Neuronal stem cell (in vitro differentiated cells): ENCODE measurements around the gene CD99. TPM values are rescaled to one million over a fixed set of nuclear protein-coding genes. Genes with fewer than 3 reads are reported as not detected.

Experiments
- DNase-seq: peaks from one replicate; pipeline ENCODE4 v3.0.0-alpha.2; 2013; ENCODE audit warnings: low spot score
- H2AFZ ChIP-seq: one replicate; pipeline ENCODE4 v1.6.1; 2013; ENCODE audit warnings: mild to moderate bottlenecking, low read length, inconsistent platforms
- H2AK5ac ChIP-seq: 2 replicates; pipeline ENCODE4 v1.6.1; 2013; ENCODE audit warnings: low read depth, mild to moderate bottlenecking, inconsistent platforms, low read length, moderate library complexity, mixed read lengths
- H2BK120ac ChIP-seq: 2 replicates; pipeline ENCODE4 v1.6.1; 2013; ENCODE audit warnings: low read depth, mild to moderate bottlenecking, inconsistent platforms, low read length, moderate library complexity, mixed read lengths
- H2BK12ac ChIP-seq: one replicate; pipeline ENCODE4 v1.6.1; 2013; ENCODE audit warnings: low read length, inconsistent platforms
- H2BK15ac ChIP-seq: 2 replicates; pipeline ENCODE4 v1.6.1; 2013; ENCODE audit warnings: mild to moderate bottlenecking, low read length, inconsistent platforms, mixed read lengths
- H2BK5ac ChIP-seq: one replicate; pipeline ENCODE4 v1.6.1; 2013; ENCODE audit warnings: inconsistent platforms, mild to moderate bottlenecking, low read length, moderate library complexity
- H3K14ac ChIP-seq: one replicate; pipeline ENCODE4 v1.6.1; 2013; ENCODE audit warnings: low read length, inconsistent platforms
- H3K18ac ChIP-seq: 2 replicates; pipeline ENCODE4 v1.6.1; 2013; ENCODE audit warnings: low read length, inconsistent platforms
- H3K23ac ChIP-seq: 2 replicates; pipeline ENCODE4 v1.6.1; 2013; ENCODE audit warnings: low read depth, mild to moderate bottlenecking, mixed read lengths, low read length, inconsistent platforms; ENCODE audit not compliant: poor library complexity
- H3K27ac ChIP-seq: replicated peaks from 3 replicates; pipeline ENCODE4 v1.5.1; 2013; ENCODE audit warnings: low read length, inconsistent platforms
- H3K27me3 ChIP-seq, 3 experiments: 2 replicates each; pipeline ENCODE4 v1.6.1; 2013; ENCODE audit warnings: low read length in 3 of 3, mild to moderate bottlenecking in 2 of 3, inconsistent platforms in 1 of 3, low read depth in 1 of 3, mixed read lengths in 1 of 3, moderate library complexity in 1 of 3; ENCODE audit not compliant: control insufficient read depth in 3 of 3, insufficient read depth in 3 of 3
- H3K36me3 ChIP-seq, 2 donors: replicated peaks in 1 of 2; 2 replicates each; pipeline ENCODE4 v1.6.1; 2013; ENCODE audit warnings: low read length in 2 of 2; ENCODE audit not compliant: control insufficient read depth in 2 of 2, insufficient read depth in 2 of 2
- H3K4ac ChIP-seq: 2 replicates; pipeline ENCODE4 v1.6.1; 2013; ENCODE audit warnings: inconsistent platforms, mild to moderate bottlenecking, low read length, moderate library complexity
- H3K4me1 ChIP-seq, 2 donors: 1 replicate in 1 of 2; 2 replicates in 1 of 2; pipeline ENCODE4 v1.6.1; 2013; ENCODE audit warnings: low read length in 2 of 2, low read depth in 1 of 2; ENCODE audit not compliant: control insufficient read depth in 2 of 2, insufficient read depth in 1 of 2
- H3K4me2 ChIP-seq: one replicate; pipeline ENCODE4 v1.6.1; 2013; ENCODE audit warnings: mild to moderate bottlenecking, low read length, inconsistent platforms; ENCODE audit not compliant: insufficient read depth, poor library complexity, severe bottlenecking
- H3K4me3 ChIP-seq, 2 donors: 2 replicates each; pipeline ENCODE4 v1.5.1; 2013; ENCODE audit warnings: low read length in 2 of 2, mild to moderate bottlenecking in 2 of 2, inconsistent platforms in 1 of 2, moderate library complexity in 1 of 2
- H3K79me1 ChIP-seq: one replicate; pipeline ENCODE4 v1.6.1; 2013; ENCODE audit warnings: low read depth, mild to moderate bottlenecking, inconsistent platforms, low read length, moderate library complexity
- H3K9ac ChIP-seq: one replicate; pipeline ENCODE4 v1.6.1; 2013; ENCODE audit warnings: mild to moderate bottlenecking, low read depth, low read length, inconsistent platforms; ENCODE audit not compliant: poor library complexity
- H3K9me3 ChIP-seq, 2 donors: replicated peaks in 1 of 2; 2 replicates each; pipeline versions ENCODE3 to v1.6.1; 2013; ENCODE audit warnings: low read length in 2 of 2, mild to moderate bottlenecking in 2 of 2, inconsistent platforms in 1 of 2, low read depth in 1 of 2, mixed read lengths in 1 of 2, moderate library complexity in 1 of 2; ENCODE audit not compliant: control insufficient read depth in 2 of 2, insufficient read depth in 1 of 2
- H4K8ac ChIP-seq: one replicate; pipeline ENCODE4 v1.6.1; 2013; ENCODE audit warnings: low read depth, mild to moderate bottlenecking, inconsistent platforms, low read length, moderate library complexity
- H4K91ac ChIP-seq: one replicate; pipeline ENCODE4 v1.6.1; 2013; ENCODE audit warnings: low read length, low read depth, mild to moderate bottlenecking, inconsistent platforms; ENCODE audit not compliant: poor library complexity
- WGBS, 2 donors: extraction: QIAGEN DNeasy Blood & Tissue Kit; methylation state at CpG; one replicate each; pipeline ENCODE4 v1.1.7; 2013; ENCODE audit warnings: missing lambda C conversion rate in 2 of 2, mixed read lengths in 1 of 2; ENCODE audit not compliant: insufficient read length in 2 of 2, insufficient replicate concordance in 1 of 2; ENCODE audit errors: extremely low coverage in 2 of 2; 5-methylcytosine and 5-hydroxymethylcytosine counted together
- polyA plus RNA-seq, 2 experiments: library from polyadenylated mRNA; stranded (reverse); fragments of 200-250 nt; gene quantifications; one replicate each; pipeline ENCODE4 v1.2.3, GENCODE V29; 2013

Gene CD99, protein sequence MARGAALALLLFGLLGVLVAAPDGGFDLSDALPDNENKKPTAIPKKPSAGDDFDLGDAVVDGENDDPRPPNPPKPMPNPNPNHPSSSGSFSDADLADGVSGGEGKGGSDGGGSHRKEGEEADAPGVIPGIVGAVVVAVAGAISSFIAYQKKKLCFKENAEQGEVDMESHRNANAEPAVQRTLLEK
- polyA plus RNA-seq (2013, experiment 1 of 2) = 460 TPM
- polyA plus RNA-seq (2013, experiment 2 of 2) = 454 TPM

DNA sequence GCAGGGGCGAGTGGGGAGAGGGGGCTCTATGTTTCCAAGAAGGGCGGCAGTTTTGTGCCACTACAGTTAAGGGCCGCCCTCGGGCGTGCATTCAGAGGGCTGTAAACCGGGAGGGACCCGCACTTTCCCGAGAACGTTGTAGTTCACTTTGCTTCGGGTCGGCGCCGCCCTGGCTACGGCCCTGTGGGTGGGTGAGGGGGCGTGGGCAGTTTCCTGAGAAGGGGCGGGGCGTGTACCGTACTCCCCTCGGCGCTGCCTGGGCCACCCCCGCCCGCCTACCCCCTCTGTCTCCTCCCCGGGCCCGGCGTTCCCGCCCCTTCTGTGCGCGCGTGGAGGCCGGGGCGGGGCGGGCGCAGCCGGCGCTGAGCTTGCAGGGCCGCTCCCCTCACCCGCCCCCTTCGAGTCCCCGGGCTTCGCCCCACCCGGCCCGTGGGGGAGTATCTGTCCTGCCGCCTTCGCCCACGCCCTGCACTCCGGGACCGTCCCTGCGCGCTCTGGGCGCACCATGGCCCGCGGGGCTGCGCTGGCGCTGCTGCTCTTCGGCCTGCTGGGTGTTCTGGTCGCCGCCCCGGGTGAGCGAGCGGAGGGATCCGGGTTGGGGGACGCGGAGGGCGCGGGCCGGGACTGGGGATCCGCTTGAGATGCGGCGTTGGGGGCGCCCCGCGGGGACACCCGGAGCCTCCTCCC lies at the start of gene CD99:
Gene CD99 (plus strand): TSS at position 440 of the 687 bp plus-strand sequence. CDS start 66 bp downstream, at position 506.
- peaks cover 0 to 3% of the 10 kb centered on the region in 2 donors for H3K36me3 ChIP-seq
- H3K27ac ChIP-seq = no peak within 1 kb of the TSS
- peak within 1 kb of the TSS; percentile 98 for H3K9ac ChIP-seq
- H3K18ac ChIP-seq = peak within 1 kb of the TSS; percentile 98
- peak within 1 kb of the TSS; percentile 87 for H2BK12ac ChIP-seq
- peak; percentile 85 for DNase-seq
- H3K27me3 ChIP-seq = peaks cover 0 to 3% (median 0%) of the 10 kb centered on the region in 3 experiments
- H3K9me3 ChIP-seq = no peaks in the 10 kb centered on the region
- H3K4me3 ChIP-seq = peak within 1 kb of the TSS; percentile 92 to 98
- H3K4ac ChIP-seq = peak within 1 kb of the TSS; percentile 42
- peak within 1 kb of the TSS; percentile 68 for H2BK120ac ChIP-seq
- peak within 1 kb of the TSS; percentile 92 for H2BK5ac ChIP-seq
- H3K23ac ChIP-seq = peak within 1 kb of the TSS; percentile 92
- no peak within 1 kb of the TSS for H4K91ac ChIP-seq
- H3K14ac ChIP-seq = peak within 1 kb of the TSS; percentile 97
- no CpG with 5 or more reads among the region's 73 CpGs for WGBS, 2 donors
- peaks cover 4% of the 10 kb centered on the region for H3K79me1 ChIP-seq
- peak within 1 kb of the TSS; percentile 98 for H2AFZ ChIP-seq
- peak within 1 kb of the TSS; percentile 31 for H4K8ac ChIP-seq
- peak within 1 kb of the TSS; percentile 65 for H2AK5ac ChIP-seq
- peak within 1 kb of the TSS; percentile 82 for H2BK15ac ChIP-seq
- H3K4me2 ChIP-seq = peak within 1 kb of the TSS; percentile 87
- peaks cover 3 to 17% of the 10 kb centered on the region in 2 donors for H3K4me1 ChIP-seq

DNA sequence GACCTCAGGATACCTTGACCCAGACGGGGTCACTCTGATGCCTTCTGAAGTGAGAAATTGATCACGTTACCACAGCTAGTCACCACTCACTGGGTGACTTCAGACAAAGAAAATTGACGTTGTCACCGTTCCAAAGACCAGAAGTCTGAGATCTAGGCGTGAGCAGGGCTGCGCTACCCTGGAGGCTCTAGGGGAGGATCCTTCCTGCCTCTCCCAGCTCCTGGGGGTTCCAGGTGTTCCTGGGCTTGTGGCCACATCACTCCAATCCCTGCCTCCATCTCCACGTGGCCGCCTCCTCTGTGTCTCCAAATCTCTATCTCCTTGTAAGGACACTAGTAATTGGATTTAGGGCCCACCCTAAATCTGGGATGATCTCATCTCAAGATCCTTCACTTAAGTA lies 48.9 kb upstream of the CD99 start:
- Histone ChIP-seq H4K91ac (no peak overlapping the region), H2BK5ac (no peak overlapping the region), H3K23ac (no peak overlapping the region), H3K27me3 (no peaks in the 10 kb centered on the region), H2BK120ac (no peak overlapping the region), H3K36me3 (peaks cover 10 to 17% of the 10 kb centered on the region in 2 donors), H4K8ac (no peak overlapping the region), H3K4me3 (no peak overlapping the region), H3K14ac (no peak overlapping the region), H3K9me3 (peaks cover 0 to 4% of the 10 kb centered on the region in 2 donors), H2BK12ac (no peak overlapping the region), H3K4me1 (peaks cover 0 to 5% of the 10 kb centered on the region in 2 donors), H3K27ac (no peak overlapping the region), H3K4me2 (no peak overlapping the region), H2BK15ac (no peak overlapping the region), H2AK5ac (no peak overlapping the region), H2AFZ (no peak overlapping the region), H3K4ac (no peak overlapping the region), H3K9ac (no peak overlapping the region), H3K18ac (no peak overlapping the region), H3K79me1 (no peaks in the 10 kb centered on the region)
- DNase-seq = no peak
- no CpG with 5 or more reads among the region's 8 CpGs for WGBS, 2 donors

DNA sequence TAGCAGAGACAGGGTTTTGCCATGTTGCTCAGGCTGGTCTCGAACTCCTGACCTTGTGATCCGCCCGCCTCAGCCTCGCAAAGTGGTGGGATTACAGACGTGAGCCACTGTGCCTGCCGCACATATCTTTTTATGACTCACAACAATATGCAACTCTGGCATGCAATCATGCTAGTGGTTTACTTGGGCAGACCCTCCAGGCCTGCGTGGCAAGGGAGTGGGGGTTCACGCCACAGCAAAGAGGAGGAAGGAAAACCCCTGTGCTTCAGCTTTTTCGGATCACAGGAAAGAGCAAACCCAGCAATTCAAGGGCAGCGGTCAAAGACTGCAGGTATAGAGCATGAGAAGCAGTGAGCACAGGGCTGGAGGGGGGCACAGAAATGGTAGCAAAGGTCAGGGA lies 48.3 kb upstream of the CD99 start:
- H3K4me2 ChIP-seq = no peak overlapping the region
- H3K36me3 ChIP-seq = peaks cover 10 to 17% of the 10 kb centered on the region in 2 donors
- H2BK120ac ChIP-seq = no peak overlapping the region
- no peaks in the 10 kb centered on the region for H3K79me1 ChIP-seq
- H2BK15ac ChIP-seq = no peak overlapping the region
- no peak overlapping the region for H4K91ac ChIP-seq
- H2AFZ ChIP-seq = no peak overlapping the region
- H3K9ac ChIP-seq = no peak overlapping the region
- no peak overlapping the region for H3K23ac ChIP-seq
- H3K27ac ChIP-seq = no peak overlapping the region
- WGBS, 2 donors = no CpG with 5 or more reads among the region's 10 CpGs
- no peak overlapping the region for H2AK5ac ChIP-seq
- H3K14ac ChIP-seq = no peak overlapping the region
- H3K4me1 ChIP-seq = peaks cover 0 to 5% of the 10 kb centered on the region in 2 donors
- peaks cover 0 to 4% of the 10 kb centered on the region in 2 donors for H3K9me3 ChIP-seq
- peak overlapping the region; percentile 28 for H3K18ac ChIP-seq
- H3K4ac ChIP-seq = no peak overlapping the region
- H3K4me3 ChIP-seq = no peak overlapping the region
- no peak overlapping the region for H2BK5ac ChIP-seq
- no peak overlapping the region for H4K8ac ChIP-seq
- no peak overlapping the region for H2BK12ac ChIP-seq
- DNase-seq = no peak
- no peaks in the 10 kb centered on the region for H3K27me3 ChIP-seq

DNA sequence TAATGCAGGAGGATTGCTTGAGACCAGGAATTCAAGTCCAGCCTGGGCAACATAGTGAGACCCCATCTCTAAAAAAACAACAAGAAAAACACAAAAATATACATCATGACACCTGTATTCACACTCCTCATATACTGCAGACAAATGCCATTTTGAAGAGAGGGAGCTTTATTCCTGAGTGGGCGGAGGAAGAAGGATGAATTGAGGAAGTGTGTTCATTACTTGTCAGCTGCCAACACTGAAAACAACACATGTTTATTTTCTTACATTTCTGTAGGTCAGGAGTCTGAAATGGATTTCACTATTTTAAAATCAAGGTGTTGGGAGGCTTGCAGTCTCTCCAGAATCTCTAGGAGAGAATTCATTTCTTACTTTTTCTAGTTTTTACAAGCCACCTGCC lies 47.2 kb upstream of the CD99 start:
- no peak overlapping the region for H3K4ac ChIP-seq
- no peaks in the 10 kb centered on the region for H3K27me3 ChIP-seq
- H3K79me1 ChIP-seq = no peaks in the 10 kb centered on the region
- no peak overlapping the region for H3K4me2 ChIP-seq
- no peak overlapping the region for H3K14ac ChIP-seq
- WGBS, 2 donors = no CpG with 5 or more reads among the region's 1 CpG
- no peak overlapping the region for H3K23ac ChIP-seq
- H3K36me3 ChIP-seq = peaks cover 6 to 16% of the 10 kb centered on the region in 2 donors
- H4K91ac ChIP-seq = no peak overlapping the region
- no peak for DNase-seq
- peaks cover 0 to 5% of the 10 kb centered on the region in 2 donors for H3K4me1 ChIP-seq
- H2AK5ac ChIP-seq = no peak overlapping the region
- H3K9ac ChIP-seq = no peak overlapping the region
- no peak overlapping the region for H2BK120ac ChIP-seq
- H2AFZ ChIP-seq = no peak overlapping the region
- no peak overlapping the region for H2BK15ac ChIP-seq
- no peak overlapping the region for H3K18ac ChIP-seq
- H2BK5ac ChIP-seq = no peak overlapping the region
- H3K27ac ChIP-seq = no peak overlapping the region
- H4K8ac ChIP-seq = no peak overlapping the region
- H3K4me3 ChIP-seq = no peak overlapping the region
- peaks cover 0 to 4% of the 10 kb centered on the region in 2 donors for H3K9me3 ChIP-seq
- H2BK12ac ChIP-seq = no peak overlapping the region
